ENCODE results near the gene APOM.

DNA sequence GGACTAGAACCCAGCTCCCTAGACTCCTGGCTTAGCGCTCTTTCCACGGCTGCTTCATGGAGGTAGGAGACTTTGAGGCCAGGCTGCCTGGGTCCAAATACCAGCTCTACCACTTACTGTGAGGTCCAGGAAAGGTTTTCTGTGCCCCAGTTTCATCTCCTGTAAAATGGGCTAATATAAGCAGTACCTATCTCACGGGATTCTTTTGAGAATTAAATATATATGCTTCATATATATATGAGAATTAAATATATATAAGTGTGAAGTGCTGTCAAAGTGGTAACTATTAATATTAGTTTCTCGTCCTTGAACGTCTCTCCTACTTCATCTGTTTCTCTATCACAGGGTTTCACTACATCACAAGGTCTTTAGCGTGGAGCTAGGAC, 35.4 kb downstream of the APOM start:
- TF ChIP-seq, protein P1, sequence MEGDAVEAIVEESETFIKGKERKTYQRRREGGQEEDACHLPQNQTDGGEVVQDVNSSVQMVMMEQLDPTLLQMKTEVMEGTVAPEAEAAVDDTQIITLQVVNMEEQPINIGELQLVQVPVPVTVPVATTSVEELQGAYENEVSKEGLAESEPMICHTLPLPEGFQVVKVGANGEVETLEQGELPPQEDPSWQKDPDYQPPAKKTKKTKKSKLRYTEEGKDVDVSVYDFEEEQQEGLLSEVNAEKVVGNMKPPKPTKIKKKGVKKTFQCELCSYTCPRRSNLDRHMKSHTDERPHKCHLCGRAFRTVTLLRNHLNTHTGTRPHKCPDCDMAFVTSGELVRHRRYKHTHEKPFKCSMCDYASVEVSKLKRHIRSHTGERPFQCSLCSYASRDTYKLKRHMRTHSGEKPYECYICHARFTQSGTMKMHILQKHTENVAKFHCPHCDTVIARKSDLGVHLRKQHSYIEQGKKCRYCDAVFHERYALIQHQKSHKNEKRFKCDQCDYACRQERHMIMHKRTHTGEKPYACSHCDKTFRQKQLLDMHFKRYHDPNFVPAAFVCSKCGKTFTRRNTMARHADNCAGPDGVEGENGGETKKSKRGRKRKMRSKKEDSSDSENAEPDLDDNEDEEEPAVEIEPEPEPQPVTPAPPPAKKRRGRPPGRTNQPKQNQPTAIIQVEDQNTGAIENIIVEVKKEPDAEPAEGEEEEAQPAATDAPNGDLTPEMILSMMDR (IDR thresholded peaks at IDR 0.05 in 4 of 5, conservative IDR thresholded peaks at IDR 0.05 in 1 of 5), result no peak
- TF ChIP-seq POLR2A (IDR thresholded peaks at IDR 0.05), result no peak
